H9 (cell line): Measurements from ENCODE around the gene AIMP1. TPM values are rescaled to one million over a fixed set of nuclear protein-coding genes. Genes with fewer than 3 reads are reported as not detected.

Experiments
- DNase-seq: peaks from one replicate; pipeline ENCODE4 v3.0.0-alpha.2; 2017
- H2AFZ ChIP-seq: one replicate; pipeline ENCODE4 v1.6.1; 2013; ENCODE audit warnings: mild to moderate bottlenecking, low read length, control low read depth, moderate library complexity
- H2AK5ac ChIP-seq: 2 replicates; pipeline ENCODE4 v1.6.1; 2013; ENCODE audit warnings: low read length, control low read depth, mixed read lengths; ENCODE audit not compliant: insufficient read length
- H2BK120ac ChIP-seq: one replicate; pipeline ENCODE4 v1.6.1; 2013; ENCODE audit warnings: low read depth, mild to moderate bottlenecking, low read length, control low read depth, inconsistent platforms; ENCODE audit not compliant: poor library complexity, severe bottlenecking
- H2BK12ac ChIP-seq: 2 replicates; pipeline ENCODE4 v1.6.1; 2013; ENCODE audit warnings: low read length, control low read depth, mixed read lengths, low read depth; ENCODE audit not compliant: insufficient read length
- H2BK15ac ChIP-seq: 2 replicates; pipeline ENCODE4 v1.6.1; 2013; ENCODE audit warnings: low read depth, low read length, control low read depth
- H2BK20ac ChIP-seq: one replicate; pipeline ENCODE4 v1.6.1; 2013; ENCODE audit warnings: low read depth, mild to moderate bottlenecking, low read length, control low read depth, inconsistent platforms; ENCODE audit not compliant: poor library complexity, severe bottlenecking
- H2BK5ac ChIP-seq: 2 replicates; pipeline ENCODE4 v1.6.1; 2013; ENCODE audit warnings: low read length, control low read depth, mixed read lengths; ENCODE audit not compliant: insufficient read length
- H3K14ac ChIP-seq: 2 replicates; pipeline ENCODE4 v1.6.1; 2013; ENCODE audit warnings: low read length, control low read depth; ENCODE audit not compliant: insufficient read depth
- H3K18ac ChIP-seq: 2 replicates; pipeline ENCODE4 v1.6.1; 2013; ENCODE audit warnings: low read depth, mild to moderate bottlenecking, mixed read lengths, low read length, control low read depth; ENCODE audit not compliant: insufficient read length
- H3K23ac ChIP-seq: 2 replicates; pipeline ENCODE4 v1.6.1; 2013; ENCODE audit warnings: low read length, control low read depth, mixed read lengths, low read depth; ENCODE audit not compliant: insufficient read length
- H3K23me2 ChIP-seq: 2 replicates; pipeline ENCODE4 v1.6.1; 2013; ENCODE audit warnings: low read depth, mild to moderate bottlenecking, mixed read lengths, low read length, control low read depth; ENCODE audit not compliant: insufficient read length, poor library complexity, severe bottlenecking
- H3K27ac ChIP-seq: 2 replicates; pipeline ENCODE4 v1.5.1; 2013; ENCODE audit warnings: low read length, control low read depth, mixed read lengths, low read depth; ENCODE audit not compliant: insufficient read length
- H3K27me3 ChIP-seq: 2 replicates; pipeline ENCODE4 v1.6.1; 2013; ENCODE audit warnings: low read length, control low read depth, inconsistent platforms; ENCODE audit not compliant: insufficient read depth
- H3K4ac ChIP-seq: 2 replicates; pipeline ENCODE4 v1.6.1; 2013; ENCODE audit warnings: low read depth, mild to moderate bottlenecking, control low read depth, inconsistent platforms, low read length, moderate library complexity
- H3K4me1 ChIP-seq: 2 replicates; pipeline ENCODE4 v1.6.1; 2013; ENCODE audit warnings: low read length, control low read depth, inconsistent platforms; ENCODE audit not compliant: insufficient read depth
- H3K4me2 ChIP-seq: 2 replicates; pipeline ENCODE4 v1.6.1; 2013; ENCODE audit warnings: low read length, control low read depth, mixed read lengths; ENCODE audit not compliant: insufficient read length, insufficient read depth
- H3K56ac ChIP-seq: 2 replicates; pipeline ENCODE4 v1.6.1; 2013; ENCODE audit warnings: low read depth, mild to moderate bottlenecking, mixed read lengths, low read length, control low read depth; ENCODE audit not compliant: insufficient read length
- H3K79me1 ChIP-seq: 2 replicates; pipeline ENCODE4 v1.6.1; 2013; ENCODE audit warnings: low read depth, mild to moderate bottlenecking, moderate library complexity, low read length, control low read depth, inconsistent platforms; ENCODE audit not compliant: insufficient read depth, poor library complexity, severe bottlenecking
- H3K79me2 ChIP-seq: 2 replicates; pipeline ENCODE4 v1.6.1; 2013; ENCODE audit warnings: low read length, control low read depth, inconsistent platforms; ENCODE audit not compliant: insufficient read depth
- H3K9ac ChIP-seq: 2 replicates; pipeline ENCODE4 v1.6.1; 2013; ENCODE audit warnings: low read length, control low read depth, mixed read lengths; ENCODE audit not compliant: insufficient read length; ENCODE audit errors: extremely low read depth
- H3K9me3 ChIP-seq: one replicate; pipeline ENCODE4 v1.6.1; 2013; ENCODE audit warnings: low read depth, low read length, inconsistent platforms; ENCODE audit not compliant: control insufficient read depth
- H3T11ph ChIP-seq: one replicate; pipeline ENCODE4 v1.6.1; 2013; ENCODE audit warnings: mild to moderate bottlenecking, low read length, control low read depth, inconsistent platforms
- H4K20me1 ChIP-seq: one replicate; pipeline ENCODE4 v1.6.1; 2013; ENCODE audit not compliant: control insufficient read depth, insufficient read length, insufficient read depth
- H4K5ac ChIP-seq: 2 replicates; pipeline ENCODE4 v1.6.1; 2013; ENCODE audit warnings: low read depth, mild to moderate bottlenecking, mixed read lengths, low read length, control low read depth; ENCODE audit not compliant: insufficient read length
- H4K8ac ChIP-seq: replicated peaks from 2 replicates; pipeline ENCODE4 v1.6.1; 2013; ENCODE audit warnings: low read length, control low read depth, mixed read lengths, low read depth; ENCODE audit not compliant: insufficient read length
- H4K91ac ChIP-seq: 2 replicates; pipeline ENCODE4 v1.6.1; 2013; ENCODE audit warnings: low read depth, mild to moderate bottlenecking, moderate library complexity, mixed read lengths, low read length, control low read depth; ENCODE audit not compliant: insufficient read length
- H3K27ac Mint-ChIP-seq, 3 experiments: 2 replicates in 2 of 3; 3 replicates in 1 of 3; pipeline ENCODE4 v1.8.0; 2020 to 2021; ENCODE audit warnings: mixed read lengths in 3 of 3, mild to moderate bottlenecking in 1 of 3, moderate library complexity in 1 of 3
- H3K27me3 Mint-ChIP-seq: 2 replicates; pipeline ENCODE4 v1.8.0; 2021; ENCODE audit warnings: low read depth, mild to moderate bottlenecking, moderate library complexity, mixed read lengths
- H3K36me3 Mint-ChIP-seq, 3 experiments: 2 replicates in 2 of 3; 3 replicates in 1 of 3; pipeline ENCODE4 v1.8.0; 2020 to 2021; ENCODE audit warnings: low read depth in 3 of 3, mixed read lengths in 3 of 3; ENCODE audit not compliant: insufficient read depth in 1 of 3
- H3K4me1 Mint-ChIP-seq, 2 experiments: 2 replicates each; pipeline ENCODE4 v1.8.0; 2020; ENCODE audit warnings: mixed read lengths in 2 of 2
- H3K4me3 Mint-ChIP-seq, 2 experiments: 2 replicates in 1 of 2; 3 replicates in 1 of 2; pipeline ENCODE4 v1.8.0; 2020 to 2021; ENCODE audit warnings: mild to moderate bottlenecking in 2 of 2, mixed read lengths in 2 of 2, moderate library complexity in 1 of 2
- H3K9me3 Mint-ChIP-seq, 2 experiments: 2 replicates in 1 of 2; 3 replicates in 1 of 2; pipeline ENCODE4 v1.8.0; 2020; ENCODE audit warnings: mild to moderate bottlenecking in 2 of 2, mixed read lengths in 2 of 2, moderate library complexity in 1 of 2
- CTCF ChIP-seq: fragments of 200-600 bp; sonication (generic); conservative IDR thresholded peaks from 3 replicates; pipeline ENCODE4 v1.8.0; 2021; ENCODE audit warnings: antibody characterized with exemption, mild to moderate bottlenecking
- WGBS: extraction: QIAGEN DNeasy Blood & Tissue Kit; methylation state at CpG from one replicate; pipeline ENCODE4 v1.1.7; 2013; ENCODE audit warnings: missing lambda C conversion rate, low lambda C conversion rate, mixed read lengths; ENCODE audit not compliant: insufficient read length; ENCODE audit errors: extremely low coverage; 5-methylcytosine and 5-hydroxymethylcytosine counted together
- total RNA-seq: library from RNA; stranded (reverse); gene quantifications from 2 replicates; pipeline ENCODE4 v1.2.1, GENCODE V29; 2021

Gene AIMP1
- total RNA-seq, 1 experiment from 2014 or later: 36.8 TPM

- no peak for DNase-seq
- Histone ChIP-seq H3K14ac (no peak overlapping the region), H3K56ac (no peak overlapping the region), H3K27ac (no peak overlapping the region), H2BK5ac (no peak overlapping the region), H3K79me2 (no peaks in the 10 kb centered on the region), H2BK120ac (no peak overlapping the region), H3K23ac (no peak overlapping the region), H3K9me3 (no peaks in the 10 kb centered on the region), H3K4me1 (no peaks in the 10 kb centered on the region), H3K79me1 (no peaks in the 10 kb centered on the region), H3T11ph (no peak overlapping the region), H4K20me1 (no peaks in the 10 kb centered on the region), H2BK12ac (no peak overlapping the region), H3K4me2 (no peak overlapping the region), H2AFZ (no peak overlapping the region), H4K91ac (no peak overlapping the region), H3K4ac (no peak overlapping the region), H3K18ac (no peak overlapping the region), H4K5ac (no peak overlapping the region), H3K27me3 (no peaks in the 10 kb centered on the region), H2BK20ac (no peak overlapping the region), H2AK5ac (no peak overlapping the region), H2BK15ac (no peak overlapping the region), H3K9ac (no peak overlapping the region), H3K23me2 (no peaks in the 10 kb centered on the region), H4K8ac (no peak overlapping the region)
- H3K9me3 Mint-ChIP-seq: no peaks in the 10 kb centered on the region
- H3K4me3 Mint-ChIP-seq: no peak overlapping the region
- H3K27me3 Mint-ChIP-seq: no peaks in the 10 kb centered on the region
- peaks cover 6 to 16% (median 13%) of the 10 kb centered on the region in 3 experiments for H3K36me3 Mint-ChIP-seq
- TF ChIP-seq CTCF: no peak
- WGBS: no CpG with 5 or more reads among the region's 3 CpGs
- H3K4me1 Mint-ChIP-seq: peaks cover 37 to 38% of the 10 kb centered on the region in 2 experiments
- peak overlapping the region in 2 of 3 experiments; percentile 23 to 55; a peak in 4 of 7 replicates for H3K27ac Mint-ChIP-seq
These were observed 12.6 kb upstream of the AIMP1 start for GRCh38 chr4:106303548-106304281.
